Fibroblast of skin of abdomen (primary cell): Measurements from ENCODE around the gene LIN28A. TPM values are rescaled to one million over a fixed set of nuclear protein-coding genes. Genes with fewer than 3 reads are reported as not detected.
"Not testable (repeated sequence)": the region's sequence is repeated elsewhere in the genome, so short reads cannot be mapped to it uniquely, and the experiment has no call there.

ENCODE experiments used
- DNase-seq: peaks from one replicate; pipeline ENCODE4 v3.0.0-alpha.2; 2013
- polyA plus RNA-seq, 2 experiments: library from polyadenylated mRNA; unstranded; fragments of 120-200 nt; gene quantifications; one replicate each; pipeline ENCODE4 v1.2.1, GENCODE V29; 2013; ENCODE audit not compliant: insufficient read length in 2 of 2

Gene LIN28A
- polyA plus RNA-seq (2013, experiment 1 of 2; ENCODE audit: insufficient read length), result not detected
- polyA plus RNA-seq (2013, experiment 2 of 2; ENCODE audit: insufficient read length), result not detected

- no peak for DNase-seq
Observed at GRCh38 chr1:26410706-26411623, at the start of gene LIN28A. Gene LIN28A, plus strand, starts transcription at chr1:26410817. Its CDS starts 75 bp downstream, at chr1:26410892.

GRCh38 chr1:26361605-26362122 is 49.0 kb upstream of the LIN28A start:
- DNase-seq, result no peak

- no peak for DNase-seq
Observed at GRCh38 chr1:26362331-26362730, 48.3 kb upstream of the LIN28A start.

GRCh38 chr1:26363549-26364448 is 46.8 kb upstream of the LIN28A start:
- DNase-seq, result peak; percentile 63

- DNase-seq, result no peak
Observed at GRCh38 chr1:26364956-26365355, 45.7 kb upstream of the LIN28A start.

- DNase-seq, result no peak
Observed at GRCh38 chr1:26367441-26367840, 43.2 kb upstream of the LIN28A start.

GRCh38 chr1:26368006-26368405 is 42.6 kb upstream of the LIN28A start:
- DNase-seq, result no peak

- no peak for DNase-seq
Observed at GRCh38 chr1:26368486-26368885, 42.1 kb upstream of the LIN28A start.

- DNase-seq, result no peak
Observed at GRCh38 chr1:26370591-26371382, 39.8 kb upstream of the LIN28A start.

- no peak for DNase-seq
Observed at GRCh38 chr1:26372039-26372438, 38.6 kb upstream of the LIN28A start.

- not testable (repeated sequence) for DNase-seq
Observed at GRCh38 chr1:26372611-26373010, 38.0 kb upstream of the LIN28A start, which contains the start of gene ZNF683. Gene ZNF683, minus strand, starts transcription at chr1:26372750. Its CDS starts 4,179 bp downstream, at chr1:26368571.

- DNase-seq, result no peak
Observed at GRCh38 chr1:26373281-26373680, 37.3 kb upstream of the LIN28A start.

GRCh38 chr1:26373789-26374188 is 36.8 kb upstream of the LIN28A start:
- DNase-seq, result no peak

GRCh38 chr1:26374361-26374760 is 36.3 kb upstream of the LIN28A start:
- not testable (repeated sequence) for DNase-seq

- DNase-seq, result peak; percentile 37
Observed at GRCh38 chr1:26375081-26375480, 35.5 kb upstream of the LIN28A start.

- DNase-seq, result no peak
Observed at GRCh38 chr1:26376050-26376449, 34.6 kb upstream of the LIN28A start.

GRCh38 chr1:26378088-26378878 is 32.3 kb upstream of the LIN28A start:
- peak; percentile 99 for DNase-seq

GRCh38 chr1:26378879-26379251 is 31.8 kb upstream of the LIN28A start:
- DNase-seq, result no peak

- DNase-seq, result no peak
Observed at GRCh38 chr1:26384076-26384475, 26.5 kb upstream of the LIN28A start.

GRCh38 chr1:26385063-26385462 is 25.6 kb upstream of the LIN28A start:
- DNase-seq, result not testable (repeated sequence)

GRCh38 chr1:26387447-26387846 is 23.2 kb upstream of the LIN28A start:
- peak; percentile 22 for DNase-seq
